Measurements from ENCODE around the gene MSH5. TPM values are rescaled to one million over a fixed set of nuclear protein-coding genes. Genes with fewer than 3 reads are reported as not detected.
A peak's percentile ranks its signal among the peaks of the same experiment; 100 is the strongest.

MSH5 gene
- total RNA-seq, 4 donors from 2014 or later = 2.3 to 7.9 (median 6.8) TPM

DNA sequence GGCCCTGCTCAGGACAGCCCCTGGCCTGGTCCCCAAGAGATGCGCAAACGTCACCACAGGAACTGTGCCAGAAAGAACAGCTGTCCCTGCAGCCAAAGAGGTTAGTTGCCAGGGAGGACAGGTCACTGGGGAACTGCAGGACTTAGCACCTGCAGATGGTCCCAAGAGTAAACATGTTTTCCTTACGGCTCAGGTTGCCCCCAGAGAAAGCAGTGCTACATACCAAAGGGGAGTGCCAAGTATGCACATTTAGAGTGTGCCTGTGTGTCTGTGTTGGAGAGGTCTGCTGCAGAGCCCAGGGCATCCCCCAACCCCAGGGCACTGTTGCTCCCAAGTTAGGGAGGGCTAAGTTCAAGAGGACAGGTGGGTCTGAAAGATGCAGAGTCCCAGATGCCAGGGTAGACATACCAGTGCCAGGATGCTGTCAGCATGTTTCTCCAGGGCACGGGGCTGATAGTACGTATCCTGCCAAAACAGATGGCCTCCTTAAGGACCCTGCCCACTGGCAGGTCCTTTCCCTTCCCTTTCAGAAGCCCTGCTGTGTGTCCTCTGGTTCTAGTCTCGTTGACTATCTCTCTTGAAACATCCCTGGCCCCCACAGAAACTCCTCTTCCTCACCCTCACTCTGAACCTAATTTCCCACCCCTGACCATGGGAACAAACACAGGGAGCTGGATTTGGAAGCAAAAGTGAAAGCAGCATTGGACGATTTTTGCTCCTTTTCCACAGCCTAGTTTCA is 38.0 kb upstream of the MSH5 start:
- peak overlapping the region in 3 of 4 donors; percentile 96 to 99 (median 99) for H3K27ac ChIP-seq
- DNase-seq = no peak
- no peaks in the 10 kb centered on the region for H3K9me3 ChIP-seq
- H3K4me1 ChIP-seq = peaks cover 14 to 48% (median 21%) of the 10 kb centered on the region in 3 donors
- peak overlapping the region; percentile 64 to 96 (median 81) for H3K4me3 ChIP-seq
- no peaks in the 10 kb centered on the region for H3K27me3 ChIP-seq
- TF ChIP-seq, protein P1, sequence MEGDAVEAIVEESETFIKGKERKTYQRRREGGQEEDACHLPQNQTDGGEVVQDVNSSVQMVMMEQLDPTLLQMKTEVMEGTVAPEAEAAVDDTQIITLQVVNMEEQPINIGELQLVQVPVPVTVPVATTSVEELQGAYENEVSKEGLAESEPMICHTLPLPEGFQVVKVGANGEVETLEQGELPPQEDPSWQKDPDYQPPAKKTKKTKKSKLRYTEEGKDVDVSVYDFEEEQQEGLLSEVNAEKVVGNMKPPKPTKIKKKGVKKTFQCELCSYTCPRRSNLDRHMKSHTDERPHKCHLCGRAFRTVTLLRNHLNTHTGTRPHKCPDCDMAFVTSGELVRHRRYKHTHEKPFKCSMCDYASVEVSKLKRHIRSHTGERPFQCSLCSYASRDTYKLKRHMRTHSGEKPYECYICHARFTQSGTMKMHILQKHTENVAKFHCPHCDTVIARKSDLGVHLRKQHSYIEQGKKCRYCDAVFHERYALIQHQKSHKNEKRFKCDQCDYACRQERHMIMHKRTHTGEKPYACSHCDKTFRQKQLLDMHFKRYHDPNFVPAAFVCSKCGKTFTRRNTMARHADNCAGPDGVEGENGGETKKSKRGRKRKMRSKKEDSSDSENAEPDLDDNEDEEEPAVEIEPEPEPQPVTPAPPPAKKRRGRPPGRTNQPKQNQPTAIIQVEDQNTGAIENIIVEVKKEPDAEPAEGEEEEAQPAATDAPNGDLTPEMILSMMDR (IDR thresholded peaks at IDR 0.05) = no peak
- TF ChIP-seq POLR2A (IDR thresholded peaks at IDR 0.05) = no peak
- WGBS, 2 donors = 21 to 39% methylated on average over 4 to 7 of the region's 7 CpGs
- intact Hi-C loops (cut with DNase I) = no loop called here
- peaks cover 0 to 44% (median 5%) of the 10 kb centered on the region in 3 donors for H3K36me3 ChIP-seq

DNA sequence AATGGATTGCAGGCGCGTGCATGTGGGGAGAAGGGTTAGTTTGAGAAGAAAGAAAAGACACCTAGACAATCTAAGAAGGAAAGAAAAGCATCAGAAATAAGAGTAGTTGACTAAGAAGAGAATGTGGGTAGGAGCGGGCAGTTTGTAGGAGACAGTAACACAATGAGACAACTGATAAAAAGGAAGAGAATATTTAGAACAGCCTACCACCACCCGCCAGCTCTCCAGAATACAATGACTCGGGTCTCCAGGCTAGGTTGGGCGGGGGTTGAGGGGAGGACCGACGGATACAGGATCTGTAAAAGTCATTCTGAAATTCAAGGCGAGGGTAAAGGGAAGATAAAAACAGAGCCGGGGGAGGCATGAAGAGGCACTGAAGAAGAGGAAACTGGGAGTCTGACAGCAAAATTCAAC is 37.4 kb upstream of the MSH5 start:
- H3K27me3 ChIP-seq = no peaks in the 10 kb centered on the region
- peaks cover 14 to 48% (median 21%) of the 10 kb centered on the region in 3 donors for H3K4me1 ChIP-seq
- peak overlapping the region; percentile 64 to 96 (median 81) for H3K4me3 ChIP-seq
- intact Hi-C loops (cut with DNase I) = no loop called here
- H3K9me3 ChIP-seq = no peaks in the 10 kb centered on the region
- no peak for TF ChIP-seq POLR2A (IDR thresholded peaks at IDR 0.05)
- TF ChIP-seq, protein P1 (IDR thresholded peaks at IDR 0.05) = no peak
- peaks cover 0 to 38% (median 4%) of the 10 kb centered on the region in 3 donors for H3K36me3 ChIP-seq
- H3K27ac ChIP-seq = peak overlapping the region; percentile 96 to 99 (median 99)
- 0 to 1% methylated on average over 10 of the region's 10 CpGs for WGBS, 2 donors
- no peak for DNase-seq

DNA sequence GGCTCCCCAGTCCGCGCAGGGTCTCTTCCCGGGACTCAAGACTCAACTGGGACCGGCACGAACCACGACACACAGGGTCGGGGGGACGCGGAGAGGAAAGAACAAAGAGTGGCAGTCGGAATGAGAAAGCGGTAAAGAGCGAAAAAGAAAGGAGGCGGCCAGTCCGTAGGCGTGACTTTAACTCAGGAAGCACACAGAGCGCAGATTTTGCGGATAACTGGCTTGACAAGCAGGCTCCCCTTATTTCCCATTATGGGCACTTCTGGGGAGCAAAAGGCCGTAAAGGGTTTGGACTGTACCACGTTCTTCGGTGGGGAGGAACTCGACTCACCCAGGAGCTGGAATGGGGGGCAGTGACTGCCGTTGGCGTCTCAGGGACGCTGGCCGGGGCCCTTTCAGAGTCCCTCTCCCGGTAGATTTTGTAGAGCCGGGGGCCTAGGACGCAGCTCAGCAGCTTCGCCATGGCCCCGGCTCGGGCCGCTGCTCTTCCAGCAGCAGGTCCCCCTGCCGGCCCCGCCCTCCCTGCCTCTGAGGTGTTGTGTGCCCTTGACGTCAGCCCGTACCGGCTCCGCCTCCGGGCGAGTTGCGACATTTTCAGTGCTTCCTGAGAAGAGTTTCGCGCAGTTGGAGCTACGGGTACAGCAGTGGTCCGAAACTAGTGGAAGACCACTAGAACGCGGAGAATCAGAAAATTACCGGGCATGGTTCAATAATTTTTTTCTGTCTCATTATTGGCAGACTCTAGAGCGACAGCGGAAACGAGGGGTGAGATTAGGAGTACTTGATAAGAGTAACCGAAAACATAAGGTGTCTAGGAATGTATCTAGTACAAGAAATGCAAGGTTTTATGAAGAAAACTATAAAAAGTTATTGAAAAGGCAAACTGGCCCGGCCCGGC is 36.7 kb upstream of the MSH5 start, which contains the start of gene ABHD16A:
Gene ABHD16A (minus strand): TSS at position 506 of the 898 bp plus-strand sequence. CDS start 43 bp downstream, at position 463.
- peak; percentile 88 for DNase-seq
- no peaks in the 10 kb centered on the region for H3K27me3 ChIP-seq
- peaks cover 14 to 43% (median 21%) of the 10 kb centered on the region in 3 donors for H3K4me1 ChIP-seq
- intact Hi-C loops (cut with DNase I) = no loop called here
- H3K36me3 ChIP-seq = peaks cover 0 to 32% (median 4%) of the 10 kb centered on the region in 3 donors
- H3K4me3 ChIP-seq = peak within 1 kb of the TSS; percentile 64 to 96 (median 81)
- WGBS, 2 donors = 0 to 1% methylated on average over 24 to 42 of the region's 54 CpGs
- peak in 3 of 4 donors; percentile 93 to 99 (median 98) for TF ChIP-seq POLR2A (IDR thresholded peaks at IDR 0.05)
- TF ChIP-seq, protein P1 (IDR thresholded peaks at IDR 0.05) = peak in 4 of 6 experiments; percentile 25 to 42 (median 34)
- peak within 1 kb of the TSS; percentile 96 to 99 (median 99) for H3K27ac ChIP-seq
- H3K9me3 ChIP-seq = no peaks in the 10 kb centered on the region

DNA sequence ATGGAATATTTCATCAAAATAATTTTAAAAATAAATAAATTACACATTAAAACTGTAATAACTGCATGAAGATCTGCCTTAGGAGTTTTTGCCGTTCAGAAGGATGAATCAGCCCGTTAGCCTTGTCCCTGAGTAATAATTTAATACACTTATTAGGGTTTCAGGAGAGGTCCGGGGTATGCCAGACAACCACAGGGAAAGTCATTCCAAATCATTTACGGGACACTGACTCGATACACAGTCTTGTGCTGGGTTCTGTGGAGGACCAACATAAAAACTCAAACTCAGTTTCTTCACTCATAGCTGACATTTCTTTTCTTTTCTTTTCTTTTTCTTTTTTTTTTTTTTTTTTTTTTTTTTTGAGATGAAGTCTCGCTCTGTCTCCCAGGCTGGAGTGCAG is 33.9 kb upstream of the MSH5 start:
- Histone ChIP-seq H3K4me3 (no peak overlapping the region), H3K27ac (no peak overlapping the region), H3K27me3 (no peaks in the 10 kb centered on the region), H3K9me3 (no peaks in the 10 kb centered on the region), H3K36me3 (peaks cover 0 to 4% (median 0%) of the 10 kb centered on the region in 3 donors), H3K4me1 (peaks cover 16 to 30% (median 20%) of the 10 kb centered on the region in 3 donors)
- intact Hi-C loops (cut with DNase I) = no loop called here
- TF ChIP-seq POLR2A (IDR thresholded peaks at IDR 0.05) = no peak
- TF ChIP-seq, protein P1 (IDR thresholded peaks at IDR 0.05) = no peak
- DNase-seq = no peak
- 77 to 87% methylated on average over 5 of the region's 6 CpGs for WGBS, 2 donors

Data from esophagus squamous epithelium (tissue), 5 donors.